ENCODE results near the gene MAP3K15.
"Not testable (repeated sequence)": the region's sequence is repeated elsewhere in the genome, so short reads cannot be mapped to it uniquely, and the experiment has no call there.

The MAP3K15 gene

DNA sequence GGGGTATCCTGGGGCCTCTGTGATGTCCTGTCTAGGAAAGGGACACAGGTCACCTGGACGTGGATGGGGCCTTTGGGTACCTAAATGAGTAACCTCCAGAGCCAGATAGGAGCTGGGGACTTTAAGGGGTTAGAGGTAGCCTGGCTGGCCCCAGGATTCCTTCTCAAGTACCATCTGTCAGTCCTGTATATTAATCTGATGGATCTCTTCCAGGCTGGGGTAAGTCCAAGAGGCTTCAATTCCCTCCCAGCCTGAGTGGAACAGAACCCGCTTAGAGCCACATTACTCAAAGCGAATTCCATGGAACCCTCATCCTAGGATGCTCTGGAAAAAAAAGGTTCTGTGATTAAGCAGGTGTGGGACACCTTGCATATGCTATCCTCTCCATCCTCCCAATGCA lies 24.8 kb upstream of the MAP3K15 start:
- no peak for DNase-seq (ENCODE audit: low read depth, low spot score)

DNA sequence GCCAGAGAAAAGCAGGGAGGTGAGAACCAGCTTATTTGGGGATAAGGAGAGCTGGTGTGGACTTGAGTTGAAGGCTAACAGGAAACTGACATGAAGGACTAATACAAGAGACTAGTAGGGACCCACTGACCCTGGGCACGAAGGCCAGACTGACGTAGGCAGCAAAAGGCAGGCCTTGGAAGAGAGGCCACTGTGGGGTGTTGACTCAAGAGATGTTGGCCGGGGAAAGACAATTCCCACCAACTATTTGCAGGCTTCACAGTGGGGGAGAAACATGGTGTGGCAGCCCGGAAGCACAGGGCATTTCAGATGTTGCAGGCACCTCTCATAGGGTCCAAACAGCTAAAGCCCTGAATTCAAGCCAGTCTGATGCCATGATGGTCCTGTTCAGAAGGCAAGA lies 24.4 kb upstream of the MAP3K15 start:
- no peak for DNase-seq (ENCODE audit: low read depth, low spot score)

DNA sequence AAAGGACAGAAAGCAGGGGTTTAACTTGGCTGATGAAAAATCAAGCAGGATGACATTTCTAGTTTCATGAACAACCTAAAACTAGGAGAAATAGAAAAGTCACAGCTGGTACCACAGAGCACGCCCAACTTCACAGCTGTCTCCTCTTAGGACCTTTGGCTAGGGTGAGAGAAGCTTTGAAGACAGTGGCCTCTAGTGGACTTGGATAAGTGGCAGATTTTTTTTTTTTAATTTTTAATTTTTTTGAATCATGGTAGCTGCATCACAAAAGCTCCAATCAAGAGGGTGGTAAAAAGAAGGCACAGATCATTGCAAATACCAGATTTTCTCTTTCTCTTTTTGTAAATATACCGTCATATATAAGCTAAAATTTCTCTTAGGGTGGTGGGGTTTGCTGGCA lies 20.2 kb upstream of the MAP3K15 start:
- no peak for DNase-seq (ENCODE audit: low read depth, low spot score)

DNA sequence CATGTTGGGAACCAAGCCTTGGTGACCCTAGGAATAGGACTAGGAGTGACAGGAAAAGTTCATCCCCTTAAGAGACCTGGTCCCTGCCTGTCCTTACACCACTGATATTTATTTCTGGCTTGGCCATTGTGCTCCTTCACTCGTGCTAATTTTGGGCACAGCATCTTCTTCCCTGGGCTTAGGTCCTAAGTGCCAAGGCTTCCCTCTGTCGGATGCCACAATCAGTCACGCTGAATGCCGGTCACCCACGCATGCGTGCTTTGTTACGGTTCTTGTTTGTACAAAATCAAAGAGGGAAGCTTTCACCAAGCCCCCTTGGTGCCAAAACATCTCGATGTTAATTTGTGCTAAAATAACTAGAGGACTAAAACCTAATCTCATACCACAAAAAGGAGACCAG lies 17.4 kb upstream of the MAP3K15 start:
- no peak for DNase-seq (ENCODE audit: low read depth, low spot score)

DNA sequence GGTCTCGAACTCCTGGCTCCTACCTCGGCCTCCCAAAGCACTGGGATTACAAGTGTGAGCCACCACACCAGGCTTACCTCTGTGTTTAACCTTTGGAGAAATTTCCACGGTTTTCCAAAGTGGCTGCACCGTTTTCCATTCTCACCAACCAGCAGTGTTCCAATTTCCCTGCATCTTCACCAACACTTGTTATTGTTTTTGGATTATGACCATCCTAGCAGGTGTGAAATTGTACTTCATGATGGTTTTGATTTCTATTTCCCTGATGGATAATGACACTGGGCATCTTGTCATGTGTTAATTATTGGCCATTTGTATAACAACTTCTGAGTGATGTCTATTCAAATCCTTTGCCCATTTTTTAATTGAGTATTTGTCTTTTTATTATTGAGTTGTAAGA lies 2.7 kb upstream of the MAP3K15 start:
- DNase-seq (ENCODE audit: low read depth, low spot score) = no peak

DNA sequence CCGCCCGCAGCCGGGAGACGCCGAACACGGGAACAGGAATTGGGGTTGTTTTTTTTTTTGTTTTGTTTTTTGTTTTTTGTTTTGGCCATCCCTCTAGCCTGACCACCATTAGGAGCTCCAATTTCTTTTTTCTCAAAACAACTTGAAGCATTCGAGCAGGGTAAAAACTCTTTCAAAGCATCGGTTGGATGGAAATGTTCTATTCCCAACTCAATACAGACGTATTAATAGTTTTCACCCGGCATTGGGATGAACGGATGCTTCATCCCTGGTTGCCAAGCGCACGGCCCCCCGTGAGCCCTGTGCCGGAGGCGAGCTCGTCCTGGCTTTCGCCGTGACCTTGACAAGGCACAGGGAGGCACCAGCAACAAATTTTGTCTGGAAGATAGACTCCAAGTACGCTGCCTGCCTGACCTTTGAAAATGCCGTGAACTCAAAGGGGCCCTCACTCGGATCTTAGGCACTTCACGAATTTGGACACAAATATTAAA lies 352 bp upstream of the MAP3K15 start:
- no peak for DNase-seq (ENCODE audit: low read depth, low spot score)

DNA sequence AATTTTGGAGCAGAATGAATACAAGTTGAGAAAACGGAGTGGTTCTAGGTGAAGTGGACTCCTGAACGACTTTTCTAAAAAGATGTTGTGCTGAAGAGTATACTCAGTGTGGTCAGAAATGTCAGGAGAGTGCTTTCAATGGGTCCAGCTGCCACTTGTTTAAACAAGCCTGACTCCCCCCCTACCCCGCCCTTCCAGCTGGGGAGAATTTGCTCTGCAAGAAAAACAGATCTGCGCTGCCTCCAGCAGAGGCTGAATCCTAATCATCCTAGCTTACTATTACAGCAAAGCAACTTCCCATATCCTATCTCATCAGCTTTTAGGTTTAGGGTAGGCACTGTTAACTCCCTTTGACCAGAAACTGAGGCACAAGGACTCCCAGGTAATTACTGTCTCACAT lies 1.9 kb downstream of the MAP3K15 start:
- DNase-seq (ENCODE audit: low read depth, low spot score) = no peak

DNA sequence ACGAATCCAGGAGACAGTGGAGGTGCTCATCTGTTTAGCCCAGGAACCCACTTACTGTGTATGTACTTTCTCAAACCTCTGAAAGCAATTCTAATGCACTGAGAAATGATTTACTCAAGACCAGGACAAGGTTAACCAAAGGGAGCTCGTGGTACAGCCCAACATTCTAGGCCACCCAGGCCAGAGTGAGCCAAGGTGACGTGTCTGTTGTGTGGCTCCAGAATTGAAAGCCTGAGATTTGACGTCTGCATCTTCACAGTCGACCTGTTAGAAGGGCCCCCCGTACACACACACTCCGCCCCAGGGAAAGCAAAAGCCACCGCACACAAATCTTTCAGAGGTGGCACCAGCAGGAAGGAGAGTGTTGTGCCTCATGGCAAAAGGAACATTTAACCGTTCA lies 2.3 kb downstream of the MAP3K15 start:
- DNase-seq (ENCODE audit: low read depth, low spot score) = no peak

DNA sequence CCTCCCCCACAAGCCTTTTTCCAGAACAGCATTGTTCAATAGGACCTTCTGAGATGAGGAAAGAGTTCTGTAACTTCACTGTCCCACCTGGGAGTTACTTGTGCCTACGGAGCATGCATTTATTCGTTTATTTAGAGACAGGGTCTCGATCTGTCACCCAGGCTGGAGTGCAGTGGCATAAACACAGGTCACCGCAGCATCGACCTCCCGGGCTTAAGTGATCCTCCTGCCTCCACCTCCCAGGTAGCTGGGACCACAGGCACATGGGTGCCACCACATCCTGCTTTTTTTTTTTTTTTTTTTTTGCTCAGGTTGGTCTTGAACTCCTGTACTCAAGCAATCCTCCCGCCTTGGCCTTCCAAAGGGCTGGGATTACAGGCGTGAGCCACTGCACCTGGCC lies 2.9 kb downstream of the MAP3K15 start:
- no peak for DNase-seq (ENCODE audit: low read depth, low spot score)

DNA sequence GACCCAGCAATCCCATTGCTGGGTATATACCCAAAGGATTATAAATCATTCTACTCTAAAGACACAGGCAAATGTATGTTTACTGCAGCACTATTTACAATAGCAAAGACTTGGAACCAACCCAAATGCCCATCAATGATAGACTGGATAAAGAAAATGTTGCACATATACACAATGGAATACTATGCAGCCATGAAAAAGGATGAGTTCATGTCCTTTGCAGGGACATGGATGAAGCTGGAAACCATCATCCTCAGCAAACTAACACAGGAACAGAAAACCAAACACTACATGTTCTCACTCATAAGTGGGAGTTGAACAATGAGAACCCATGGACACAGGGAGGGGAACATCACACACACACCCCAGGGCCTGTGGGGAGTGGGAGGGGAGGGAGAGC lies 3.5 kb downstream of the MAP3K15 start:
- not testable (repeated sequence) for DNase-seq (ENCODE audit: low read depth, low spot score)

DNA sequence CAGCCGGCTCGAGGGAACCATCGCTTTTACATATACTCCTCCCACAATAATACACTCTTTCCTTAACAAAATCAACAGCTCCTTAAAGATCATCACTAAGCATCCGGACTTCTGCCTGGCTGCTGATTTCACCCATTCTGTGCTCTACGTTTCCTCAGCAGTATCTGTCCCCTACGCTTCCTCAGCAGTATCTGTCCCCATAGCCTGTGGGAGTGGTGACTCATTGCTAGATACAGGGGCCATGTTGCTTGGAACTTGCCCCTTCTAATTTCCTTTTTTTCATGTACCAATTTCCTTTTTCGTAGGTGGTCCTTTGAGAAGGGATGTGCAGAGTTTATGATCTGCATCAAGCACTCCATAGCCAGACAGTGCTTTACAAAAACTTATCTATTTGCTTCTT lies 18.6 kb downstream of the MAP3K15 start:
- DNase-seq (ENCODE audit: low read depth, low spot score) = no peak

DNA sequence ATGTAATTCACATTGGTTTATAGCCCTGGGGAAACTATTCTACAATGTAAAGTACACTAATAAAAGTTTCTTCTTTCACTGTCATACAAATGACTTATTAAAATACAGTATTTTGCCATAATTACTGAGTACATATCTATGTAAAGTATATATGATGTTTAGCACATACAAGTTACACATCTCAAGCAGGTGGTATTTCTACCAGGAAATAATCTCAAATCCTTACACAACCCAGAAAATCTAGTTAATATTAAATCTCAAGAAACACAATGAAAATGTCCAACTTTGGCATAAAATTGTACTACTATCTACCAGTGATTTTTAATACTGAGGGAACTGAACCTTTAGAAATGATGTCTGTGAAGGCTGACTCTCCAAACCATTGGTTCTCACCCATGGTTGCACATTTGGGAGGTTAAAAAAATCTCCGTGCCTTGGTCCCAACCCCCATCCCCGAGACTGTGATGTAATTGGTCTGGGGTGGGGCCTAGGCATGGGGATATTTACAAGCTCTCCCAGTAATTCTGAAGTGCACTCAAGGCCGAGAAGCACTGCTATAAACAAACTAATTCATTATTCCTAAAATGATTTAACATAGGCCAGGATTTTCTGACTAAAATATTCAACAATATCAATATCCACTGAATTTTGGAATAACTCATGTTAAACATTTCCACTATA lies 27.6 kb downstream of the MAP3K15 start:
- DNase-seq (ENCODE audit: low read depth, low spot score) = no peak

DNA sequence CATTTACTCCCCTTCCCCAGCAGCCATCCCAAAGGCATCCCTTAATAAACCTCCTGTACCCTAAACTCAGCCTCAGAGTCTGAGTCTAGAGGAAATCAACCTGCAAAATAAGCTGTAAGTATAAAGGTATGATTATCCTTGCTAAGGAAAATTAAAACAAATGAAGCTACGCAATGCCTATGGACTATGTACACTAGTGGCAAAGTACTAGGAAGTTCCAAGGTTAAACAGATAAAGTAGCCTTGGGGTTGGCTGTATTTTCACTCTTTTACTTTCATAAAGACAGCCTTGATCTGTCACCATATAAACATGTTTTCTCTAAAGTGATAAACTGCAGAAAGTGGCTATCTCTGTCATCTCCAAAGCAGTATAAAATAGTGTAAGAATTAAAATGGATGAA lies 35.9 kb downstream of the MAP3K15 start:
- DNase-seq (ENCODE audit: low read depth, low spot score) = no peak

DNA sequence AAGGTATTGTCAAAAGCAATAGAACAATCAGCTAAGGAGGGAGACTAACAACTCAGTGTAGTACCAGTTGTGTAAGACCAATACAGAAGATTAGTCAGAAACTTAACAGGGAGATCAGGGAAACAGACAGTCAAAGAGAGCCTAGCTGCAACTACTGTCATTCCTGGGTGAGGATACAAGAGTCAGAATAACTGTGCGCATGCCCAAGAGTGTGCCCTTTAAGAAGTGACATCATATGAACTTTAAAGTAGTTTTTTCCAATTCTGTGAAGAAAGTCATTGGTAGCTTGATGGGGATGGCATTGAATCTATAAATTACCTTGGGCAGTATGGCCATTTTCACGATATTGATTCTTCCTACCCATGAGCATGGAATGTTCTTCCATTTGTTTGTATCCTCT lies 46.9 kb downstream of the MAP3K15 start:
- not testable (repeated sequence) for DNase-seq (ENCODE audit: low read depth, low spot score)

DNA sequence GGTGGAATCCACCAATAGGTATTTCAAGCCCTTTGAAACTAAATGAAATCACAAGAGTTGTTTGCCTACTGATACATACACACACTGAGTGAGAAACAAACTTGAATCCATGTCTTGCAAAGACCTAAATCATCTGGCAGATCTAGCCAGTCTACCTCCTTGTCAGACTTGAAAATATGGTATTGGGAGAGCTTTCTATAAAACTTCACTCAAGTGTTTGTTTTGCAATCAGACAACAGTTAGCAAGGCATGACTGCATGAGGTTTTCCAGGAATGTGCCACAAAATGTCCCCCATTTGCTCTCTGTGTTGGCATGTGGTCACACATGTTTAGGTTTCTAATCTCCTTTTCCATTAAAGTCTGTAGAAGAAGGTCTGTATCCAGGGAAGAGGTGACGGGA lies 52.4 kb downstream of the MAP3K15 start:
- DNase-seq (ENCODE audit: low read depth, low spot score) = no peak

DNA sequence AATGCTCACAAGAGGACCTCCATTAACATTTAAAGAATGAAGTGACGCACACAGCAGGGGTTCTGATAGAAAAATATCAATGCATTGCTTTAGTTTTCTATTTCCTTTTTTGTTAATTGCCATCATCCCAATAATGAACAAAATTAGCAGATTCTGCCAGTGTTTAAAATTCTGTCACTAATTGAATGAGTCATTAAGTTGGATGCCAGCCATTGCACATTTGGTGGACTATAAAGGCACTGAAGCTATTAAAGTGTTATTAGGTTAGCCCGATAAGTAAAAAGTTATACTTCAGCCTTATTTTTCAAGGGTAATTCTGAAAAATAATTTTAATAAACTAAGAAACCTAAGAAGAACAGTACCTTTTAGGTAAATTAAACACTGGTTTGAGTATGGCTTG lies 53.1 kb downstream of the MAP3K15 start:
- DNase-seq (ENCODE audit: low read depth, low spot score) = peak; percentile 4

DNA sequence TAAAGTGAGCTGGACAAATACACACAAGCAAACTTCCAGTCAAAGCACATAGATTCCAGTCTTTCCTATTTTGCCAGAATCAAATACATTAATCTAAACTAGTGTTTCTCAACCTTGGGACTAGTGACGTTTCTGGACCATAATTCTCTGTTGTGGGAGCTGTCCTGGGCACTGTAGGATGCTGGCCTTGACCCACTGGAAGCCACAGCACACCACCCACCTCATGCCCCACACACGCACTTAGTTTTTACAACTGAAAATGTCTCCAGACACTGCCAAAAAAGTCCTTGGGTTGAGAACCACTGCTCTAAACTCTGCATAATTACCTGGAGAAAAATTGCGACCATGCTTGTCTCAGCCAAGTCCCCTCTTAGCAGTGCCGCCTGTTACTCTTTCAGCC lies 57.6 kb downstream of the MAP3K15 start:
- no peak for DNase-seq (ENCODE audit: low read depth, low spot score)

DNA sequence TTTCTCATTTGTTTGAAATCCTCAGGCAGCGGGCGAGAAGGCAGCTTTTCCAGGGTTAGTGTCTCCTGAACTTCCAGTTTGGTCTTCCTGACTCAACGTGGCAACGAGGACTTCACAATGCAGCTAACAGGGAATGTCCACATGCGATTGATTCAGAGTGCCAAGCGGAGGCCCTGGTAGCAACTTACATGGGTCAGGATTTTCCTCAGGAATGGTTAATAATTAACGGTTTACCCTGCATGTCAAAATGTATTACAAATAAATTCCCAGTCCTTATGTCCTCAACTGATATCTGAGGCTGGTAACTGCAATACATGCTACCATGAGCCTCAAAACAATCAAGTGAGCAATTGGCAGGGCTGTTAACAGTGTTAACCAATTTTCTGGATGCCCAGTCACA lies 67.2 kb downstream of the MAP3K15 start:
- no peak for DNase-seq (ENCODE audit: low read depth, low spot score)

DNA sequence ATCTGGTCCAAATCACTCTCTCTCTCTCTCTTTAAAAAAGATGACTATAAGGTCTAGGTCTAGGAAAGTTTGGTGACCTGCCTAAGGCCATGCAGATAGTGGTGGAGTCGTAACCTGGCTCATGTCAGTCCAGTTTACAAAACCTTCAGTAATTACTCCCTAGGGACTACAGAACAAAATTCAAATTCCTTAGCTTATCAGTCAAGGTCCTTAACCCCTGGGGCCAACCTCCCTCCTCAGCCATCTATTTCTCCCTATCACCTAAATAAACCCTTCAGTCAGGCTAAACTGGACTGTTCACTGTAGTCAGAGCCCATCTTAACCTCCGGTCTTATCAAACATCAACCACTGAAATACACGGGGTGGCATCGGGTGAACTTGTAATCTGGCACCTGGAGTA lies 68.9 kb downstream of the MAP3K15 start:
- no peak for DNase-seq (ENCODE audit: low read depth, low spot score)

DNA sequence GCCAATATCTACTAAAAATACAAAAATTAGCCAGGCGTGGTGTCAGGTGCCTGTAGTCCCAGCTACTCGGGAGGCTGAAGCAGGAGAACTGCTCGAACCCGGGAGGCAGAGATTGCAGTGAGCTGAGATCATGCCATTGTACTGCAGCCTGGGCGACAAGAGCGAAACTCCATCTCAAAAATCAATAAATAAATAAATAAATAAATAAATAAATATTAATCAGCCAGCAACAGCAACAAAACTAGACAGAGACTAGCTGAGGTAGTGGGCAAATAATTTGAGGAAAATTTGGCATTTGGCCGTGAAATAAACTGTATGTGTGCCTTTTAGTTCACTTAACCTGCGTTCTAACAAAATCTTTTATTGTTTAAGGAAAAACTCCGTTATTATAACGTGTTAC lies 69.5 kb downstream of the MAP3K15 start:
- DNase-seq (ENCODE audit: low read depth, low spot score) = not testable (repeated sequence)

DNA sequence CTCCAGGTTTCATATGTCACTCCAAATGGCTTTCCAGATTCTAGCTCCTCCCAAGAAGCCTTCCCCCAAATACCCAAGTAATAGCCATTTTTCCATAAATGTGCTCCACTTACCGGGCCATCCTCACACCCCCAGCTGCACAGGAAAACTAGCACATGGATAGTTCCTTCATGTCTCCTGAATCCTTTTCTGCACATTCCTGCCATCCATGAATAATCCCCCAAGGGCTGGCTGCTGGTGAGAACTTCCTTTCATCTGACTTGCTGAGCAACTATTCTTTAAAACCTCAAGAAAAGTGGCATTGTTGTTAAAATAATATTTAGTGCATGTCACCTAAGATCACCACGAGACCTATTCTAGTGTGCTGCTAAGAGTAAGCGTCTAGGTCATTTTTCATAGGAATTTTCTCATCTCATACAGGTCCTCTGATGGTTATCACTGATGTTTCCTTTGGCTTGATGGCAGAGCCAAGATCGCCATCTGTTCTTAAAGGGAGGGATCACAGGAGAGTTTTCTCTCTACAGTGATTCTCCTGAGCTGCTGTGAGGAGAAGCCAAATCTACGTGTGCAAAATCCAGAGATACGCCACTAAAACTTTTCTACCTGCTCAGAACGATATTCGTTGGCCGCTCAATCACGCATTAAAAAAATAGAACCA lies 71.3 kb downstream of the MAP3K15 start:
- no peak for DNase-seq (ENCODE audit: low read depth, low spot score)

DNA sequence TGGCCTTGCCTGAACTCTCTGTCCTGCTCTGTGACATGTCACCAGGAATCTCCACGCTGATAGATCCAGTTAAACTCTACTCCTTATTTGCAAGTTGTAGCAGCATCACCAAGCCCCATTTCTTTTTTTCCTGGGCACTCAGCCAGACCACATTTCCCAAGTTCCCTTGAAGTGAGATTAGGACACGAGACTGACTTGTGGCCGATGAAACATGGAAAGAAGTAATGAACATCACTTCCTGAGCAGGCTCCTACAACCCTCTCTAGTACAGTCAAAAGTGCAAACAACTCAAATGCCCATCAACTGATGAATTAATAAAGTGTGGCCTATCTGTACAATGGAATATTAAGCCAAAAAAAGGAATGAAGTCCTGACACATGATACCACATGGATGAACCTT lies 74.6 kb downstream of the MAP3K15 start:
- peak; percentile 64 for DNase-seq (ENCODE audit: low read depth, low spot score)

DNA sequence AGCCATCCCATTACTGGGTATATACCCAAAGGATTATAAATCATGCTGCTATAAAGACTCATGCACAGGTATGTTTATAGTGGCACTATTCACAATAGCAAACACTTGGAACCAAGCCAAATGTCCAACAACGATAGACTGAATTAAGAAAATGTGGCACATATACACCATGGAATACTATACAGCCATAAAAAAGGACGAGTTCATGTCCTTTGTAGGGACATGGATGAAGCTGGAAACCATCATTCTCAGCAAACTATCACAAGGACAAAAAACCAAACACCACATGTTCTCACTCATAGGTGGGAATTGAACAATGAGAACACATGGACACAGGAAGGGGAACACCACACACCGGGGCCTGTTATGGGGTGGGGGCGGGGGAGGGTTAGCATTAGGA lies 92.6 kb downstream of the MAP3K15 start:
- DNase-seq (ENCODE audit: low read depth, low spot score) = not testable (repeated sequence)

DNA sequence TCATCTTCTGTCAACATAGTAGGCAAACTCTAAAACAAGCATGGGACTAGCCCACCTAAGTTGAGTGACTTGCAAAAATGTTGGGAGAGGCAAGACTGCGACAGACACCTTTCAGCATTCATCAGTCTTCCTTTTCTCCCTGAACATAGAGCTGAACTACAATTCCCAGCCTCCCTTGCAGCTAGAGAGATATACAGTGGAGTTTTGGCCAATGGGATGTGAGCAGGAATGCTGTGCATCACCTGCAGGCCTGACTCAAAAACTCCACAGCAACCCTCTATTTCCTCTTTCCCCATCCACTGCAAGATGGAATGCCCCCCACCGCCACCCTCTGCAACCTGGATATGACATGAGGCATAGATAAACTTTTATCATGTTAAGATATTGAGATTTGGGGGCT lies 105.0 kb downstream of the MAP3K15 start:
- no peak for DNase-seq (ENCODE audit: low read depth, low spot score)
